Hepatocyte (in vitro differentiated cells): Measurements from ENCODE around the gene KRTAP9-6.

Experiments used
- EZH2 ChIP-seq: fragments of 200-600 bp; sonication (generic); IDR thresholded peaks from 2 replicates; pipeline ENCODE4 v1.6.1; 2016; ENCODE audit warnings: antibody characterized with exemption, mild to moderate bottlenecking, borderline replicate concordance
- TF ChIP-seq, protein P1 (sequence below): fragments of 200-600 bp; sonication (generic); IDR thresholded peaks from 2 replicates; pipeline ENCODE4 v1.5.1; 2016; ENCODE audit warnings: antibody characterized with exemption, mild to moderate bottlenecking; ENCODE audit not compliant: poor library complexity

- TF ChIP-seq, protein P1, sequence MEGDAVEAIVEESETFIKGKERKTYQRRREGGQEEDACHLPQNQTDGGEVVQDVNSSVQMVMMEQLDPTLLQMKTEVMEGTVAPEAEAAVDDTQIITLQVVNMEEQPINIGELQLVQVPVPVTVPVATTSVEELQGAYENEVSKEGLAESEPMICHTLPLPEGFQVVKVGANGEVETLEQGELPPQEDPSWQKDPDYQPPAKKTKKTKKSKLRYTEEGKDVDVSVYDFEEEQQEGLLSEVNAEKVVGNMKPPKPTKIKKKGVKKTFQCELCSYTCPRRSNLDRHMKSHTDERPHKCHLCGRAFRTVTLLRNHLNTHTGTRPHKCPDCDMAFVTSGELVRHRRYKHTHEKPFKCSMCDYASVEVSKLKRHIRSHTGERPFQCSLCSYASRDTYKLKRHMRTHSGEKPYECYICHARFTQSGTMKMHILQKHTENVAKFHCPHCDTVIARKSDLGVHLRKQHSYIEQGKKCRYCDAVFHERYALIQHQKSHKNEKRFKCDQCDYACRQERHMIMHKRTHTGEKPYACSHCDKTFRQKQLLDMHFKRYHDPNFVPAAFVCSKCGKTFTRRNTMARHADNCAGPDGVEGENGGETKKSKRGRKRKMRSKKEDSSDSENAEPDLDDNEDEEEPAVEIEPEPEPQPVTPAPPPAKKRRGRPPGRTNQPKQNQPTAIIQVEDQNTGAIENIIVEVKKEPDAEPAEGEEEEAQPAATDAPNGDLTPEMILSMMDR = no peak
- no peak for TF ChIP-seq EZH2
Observed at GRCh38 chr17:41271858-41272257, 6.7 kb downstream of the KRTAP9-6 start.
